ENCODE results near the gene NABP1. TPM values are rescaled to one million over a fixed set of nuclear protein-coding genes. Genes with fewer than 3 reads are reported as not detected.

The NABP1 gene
- total RNA-seq, 1 donor from 2014 or later = 20.5 TPM

GRCh38 chr2:191692502-191693115 lies 14.7 kb downstream of the NABP1 start:
- H3K27me3 Mint-ChIP-seq (ENCODE audit: unreplicated experiment) = no peaks in the 10 kb centered on the region
- DNase-seq (ENCODE audit: low spot score) = no peak
- H3K9me3 Mint-ChIP-seq (ENCODE audit: unreplicated experiment) = no peaks in the 10 kb centered on the region
- H3K36me3 Mint-ChIP-seq (ENCODE audit: low read depth, unreplicated experiment) = no peaks in the 10 kb centered on the region
- no peaks in the 10 kb centered on the region for H3K4me1 Mint-ChIP-seq (ENCODE audit: unreplicated experiment)
- H3K4me3 Mint-ChIP-seq (ENCODE audit: unreplicated experiment) = no peak overlapping the region
- TF ChIP-seq CTCF (IDR thresholded peaks at IDR 0.05; ENCODE audit: unreplicated experiment) = no peak
- H3K27ac Mint-ChIP-seq (ENCODE audit: unreplicated experiment) = no peak overlapping the region

- no peaks in the 10 kb centered on the region for H3K36me3 Mint-ChIP-seq (ENCODE audit: low read depth, unreplicated experiment)
- H3K9me3 Mint-ChIP-seq (ENCODE audit: unreplicated experiment) = no peaks in the 10 kb centered on the region
- no peak overlapping the region for H3K4me3 Mint-ChIP-seq (ENCODE audit: unreplicated experiment)
- no peaks in the 10 kb centered on the region for H3K4me1 Mint-ChIP-seq (ENCODE audit: unreplicated experiment)
- no peaks in the 10 kb centered on the region for H3K27me3 Mint-ChIP-seq (ENCODE audit: unreplicated experiment)
- no peak for DNase-seq (ENCODE audit: low spot score)
- no peak overlapping the region for H3K27ac Mint-ChIP-seq (ENCODE audit: unreplicated experiment)
- TF ChIP-seq CTCF (IDR thresholded peaks at IDR 0.05; ENCODE audit: unreplicated experiment) = no peak
Measured at GRCh38 chr2:191693166-191693565, 15.2 kb downstream of the NABP1 start.

GRCh38 chr2:191693778-191694177 lies 15.8 kb downstream of the NABP1 start:
- TF ChIP-seq CTCF (IDR thresholded peaks at IDR 0.05; ENCODE audit: unreplicated experiment) = no peak
- Mint-ChIP-seq H3K9me3 (ENCODE audit: unreplicated experiment) (no peaks in the 10 kb centered on the region), H3K4me1 (ENCODE audit: unreplicated experiment) (no peaks in the 10 kb centered on the region), H3K27ac (ENCODE audit: unreplicated experiment) (no peak overlapping the region), H3K4me3 (ENCODE audit: unreplicated experiment) (no peak overlapping the region), H3K36me3 (ENCODE audit: low read depth, unreplicated experiment) (no peaks in the 10 kb centered on the region), H3K27me3 (ENCODE audit: unreplicated experiment) (no peaks in the 10 kb centered on the region)
- DNase-seq (ENCODE audit: low spot score) = no peak

GRCh38 chr2:191696001-191696400 lies 18.1 kb downstream of the NABP1 start:
- Mint-ChIP-seq H3K9me3 (ENCODE audit: unreplicated experiment) (no peaks in the 10 kb centered on the region), H3K36me3 (ENCODE audit: low read depth, unreplicated experiment) (no peaks in the 10 kb centered on the region), H3K27me3 (ENCODE audit: unreplicated experiment) (no peaks in the 10 kb centered on the region), H3K27ac (ENCODE audit: unreplicated experiment) (no peak overlapping the region), H3K4me3 (ENCODE audit: unreplicated experiment) (no peak overlapping the region), H3K4me1 (ENCODE audit: unreplicated experiment) (no peaks in the 10 kb centered on the region)
- TF ChIP-seq CTCF (IDR thresholded peaks at IDR 0.05; ENCODE audit: unreplicated experiment) = no peak
- DNase-seq (ENCODE audit: low spot score) = no peak

- H3K36me3 Mint-ChIP-seq (ENCODE audit: low read depth, unreplicated experiment) = no peaks in the 10 kb centered on the region
- no peaks in the 10 kb centered on the region for H3K27me3 Mint-ChIP-seq (ENCODE audit: unreplicated experiment)
- H3K4me1 Mint-ChIP-seq (ENCODE audit: unreplicated experiment) = peaks cover 3% of the 10 kb centered on the region
- H3K4me3 Mint-ChIP-seq (ENCODE audit: unreplicated experiment) = no peak overlapping the region
- H3K27ac Mint-ChIP-seq (ENCODE audit: unreplicated experiment) = no peak overlapping the region
- DNase-seq (ENCODE audit: low spot score) = no peak
- no peak for TF ChIP-seq CTCF (IDR thresholded peaks at IDR 0.05; ENCODE audit: unreplicated experiment)
- H3K9me3 Mint-ChIP-seq (ENCODE audit: unreplicated experiment) = no peaks in the 10 kb centered on the region
Measured at GRCh38 chr2:191696966-191697365, 19.0 kb downstream of the NABP1 start.
